ENCODE results near the gene GPR39.

GPR39 gene

GRCh38 chr2:132654968-132655367 lies 238.4 kb downstream of the GPR39 start:
- no peak for DNase-seq (ENCODE audit: low spot score)
- TF ChIP-seq CTCF (IDR thresholded peaks at IDR 0.05; ENCODE audit: extremely low read depth, insufficient read depth, missing control alignments): no peak
- in situ Hi-C loops (cut with MboI; ENCODE audit: low pct_unique_long_range_greater_than_20kb, low sequenced_read_pairs, unreplicated experiment): no loop called here

- DNase-seq (ENCODE audit: low spot score): no peak
- in situ Hi-C loops (cut with MboI; ENCODE audit: low pct_unique_long_range_greater_than_20kb, low sequenced_read_pairs, unreplicated experiment): no loop called here
- no peak for TF ChIP-seq CTCF (IDR thresholded peaks at IDR 0.05; ENCODE audit: extremely low read depth, insufficient read depth, missing control alignments)
Measured at GRCh38 chr2:132656266-132656975, 239.8 kb downstream of the GPR39 start.

- no peak for TF ChIP-seq CTCF (IDR thresholded peaks at IDR 0.05; ENCODE audit: extremely low read depth, insufficient read depth, missing control alignments)
- in situ Hi-C loops (cut with MboI; ENCODE audit: low pct_unique_long_range_greater_than_20kb, low sequenced_read_pairs, unreplicated experiment): no loop called here
- DNase-seq (ENCODE audit: low spot score): no peak
Measured at GRCh38 chr2:132659331-132659730, 242.7 kb downstream of the GPR39 start.

- in situ Hi-C loops (cut with MboI; ENCODE audit: low pct_unique_long_range_greater_than_20kb, low sequenced_read_pairs, unreplicated experiment): no loop called here
- DNase-seq (ENCODE audit: low spot score): no peak
- no peak for TF ChIP-seq CTCF (IDR thresholded peaks at IDR 0.05; ENCODE audit: extremely low read depth, insufficient read depth, missing control alignments)
Measured at GRCh38 chr2:132662732-132663131, 246.1 kb downstream of the GPR39 start.

GRCh38 chr2:132664096-132664495 lies 247.5 kb downstream of the GPR39 start:
- DNase-seq (ENCODE audit: low spot score): no peak
- in situ Hi-C loops (cut with MboI; ENCODE audit: low pct_unique_long_range_greater_than_20kb, low sequenced_read_pairs, unreplicated experiment): no loop called here
- TF ChIP-seq CTCF (IDR thresholded peaks at IDR 0.05; ENCODE audit: extremely low read depth, insufficient read depth, missing control alignments): no peak

GRCh38 chr2:132665401-132666140 lies 249.0 kb downstream of the GPR39 start:
- TF ChIP-seq CTCF (IDR thresholded peaks at IDR 0.05; ENCODE audit: extremely low read depth, insufficient read depth, missing control alignments): no peak
- no peak for DNase-seq (ENCODE audit: low spot score)
- in situ Hi-C loops (cut with MboI; ENCODE audit: low pct_unique_long_range_greater_than_20kb, low sequenced_read_pairs, unreplicated experiment): no loop called here

Measured in GM13977 (cell line).